ENCODE measurements around the gene MTHFD1L. TPM values are rescaled to one million over a fixed set of nuclear protein-coding genes. Genes with fewer than 3 reads are reported as not detected.
"Not testable (repeated sequence)": the region's sequence is repeated elsewhere in the genome, so short reads cannot be mapped to it uniquely, and the experiment has no call there.

Gene MTHFD1L
- total RNA-seq, 1 donor from 2014 or later = 125 TPM

DNA sequence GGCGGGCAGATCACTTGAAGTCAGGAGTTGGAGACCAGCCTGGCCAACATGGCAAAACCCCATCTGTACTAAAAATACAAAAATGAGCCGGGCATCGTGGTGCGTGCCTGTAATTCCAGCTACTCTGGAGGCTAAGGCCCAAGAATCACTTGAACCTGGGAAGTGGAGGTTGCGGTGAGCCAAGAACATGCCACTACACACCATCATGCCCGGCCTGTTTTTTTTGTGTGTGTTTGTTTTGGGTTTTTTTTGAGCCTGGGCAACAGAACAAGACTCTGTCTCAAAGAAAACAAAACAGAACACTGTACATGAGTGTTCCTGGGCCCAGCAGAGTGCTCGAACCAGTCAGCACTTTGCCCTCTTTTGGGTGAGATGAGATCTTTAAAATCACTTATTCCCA lies 159.1 kb downstream of the MTHFD1L start:
- Mint-ChIP-seq H3K4me3 (no peak overlapping the region), H3K36me3 (ENCODE audit: low read depth) (peaks cover 28% of the 10 kb centered on the region), H3K4me1 (ENCODE audit: low read depth) (peaks cover 15% of the 10 kb centered on the region), H3K9me3 (no peaks in the 10 kb centered on the region), H3K27ac (no peak overlapping the region), H3K27me3 (ENCODE audit: insufficient read depth) (no peaks in the 10 kb centered on the region)
- intact Hi-C loops (cut with micrococcal nuclease) = no loop called here
- no peak for DNase-seq (ENCODE audit: low spot score)

DNA sequence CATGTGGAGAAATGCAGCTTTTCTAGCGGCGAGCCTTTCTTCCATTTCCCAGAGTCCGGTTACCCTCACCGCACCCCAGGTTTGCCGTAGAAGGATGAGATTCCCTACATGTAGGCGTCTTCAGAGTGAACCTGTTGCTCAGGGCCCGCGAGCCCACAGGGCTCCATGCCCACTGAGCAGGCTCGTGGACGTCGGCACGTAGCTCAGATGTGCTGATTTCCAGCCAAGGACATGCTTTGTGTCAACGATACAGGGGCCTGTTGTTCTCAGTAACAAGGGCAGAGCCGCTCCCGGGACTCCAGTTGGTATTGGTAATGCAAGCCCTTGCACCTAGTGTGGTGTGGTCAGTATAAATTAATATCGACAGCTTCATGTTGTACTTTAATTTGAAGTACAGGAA lies 159.6 kb downstream of the MTHFD1L start:
- intact Hi-C loops (cut with micrococcal nuclease) = no loop called here

DNA sequence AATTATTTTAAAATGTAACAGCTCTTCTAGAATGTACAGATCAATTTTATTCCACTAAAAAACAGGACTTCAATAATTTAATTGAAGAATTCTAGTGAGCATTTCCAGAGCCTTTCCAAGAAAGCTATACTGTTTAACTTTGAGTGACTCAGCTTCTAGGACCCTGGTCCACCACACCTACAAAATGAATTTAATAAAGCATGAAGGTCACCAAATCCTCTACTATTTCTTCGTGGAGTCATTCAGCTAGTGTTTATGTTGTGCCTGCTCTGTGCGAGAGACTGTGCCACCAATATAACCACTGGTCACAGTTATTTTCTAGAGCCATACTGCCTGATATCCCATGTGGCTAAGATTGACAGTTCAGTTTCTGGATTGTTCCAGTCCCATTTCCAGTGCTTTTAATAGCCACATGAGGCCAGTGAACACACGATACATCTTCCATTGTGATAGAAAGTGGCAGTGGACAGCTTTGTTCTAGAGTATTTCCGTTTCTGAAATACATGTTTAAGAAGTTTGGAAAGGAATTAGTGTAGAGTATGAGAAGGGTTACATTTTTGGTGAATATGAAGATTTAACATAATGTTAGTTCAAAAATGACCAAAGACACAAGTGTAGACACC lies 160.7 kb downstream of the MTHFD1L start:
- H3K27me3 Mint-ChIP-seq (ENCODE audit: insufficient read depth) = no peaks in the 10 kb centered on the region

More for the DNA sequence above, 159.6 kb downstream of the MTHFD1L start:
- no peaks in the 10 kb centered on the region for H3K27me3 Mint-ChIP-seq (ENCODE audit: insufficient read depth)
- peaks cover 15% of the 10 kb centered on the region for H3K4me1 Mint-ChIP-seq (ENCODE audit: low read depth)
- peaks cover 31% of the 10 kb centered on the region for H3K36me3 Mint-ChIP-seq (ENCODE audit: low read depth)
- no peak overlapping the region for H3K27ac Mint-ChIP-seq
- no peak for DNase-seq (ENCODE audit: low spot score)
- H3K4me3 Mint-ChIP-seq = no peak overlapping the region
- H3K9me3 Mint-ChIP-seq = no peaks in the 10 kb centered on the region

DNA sequence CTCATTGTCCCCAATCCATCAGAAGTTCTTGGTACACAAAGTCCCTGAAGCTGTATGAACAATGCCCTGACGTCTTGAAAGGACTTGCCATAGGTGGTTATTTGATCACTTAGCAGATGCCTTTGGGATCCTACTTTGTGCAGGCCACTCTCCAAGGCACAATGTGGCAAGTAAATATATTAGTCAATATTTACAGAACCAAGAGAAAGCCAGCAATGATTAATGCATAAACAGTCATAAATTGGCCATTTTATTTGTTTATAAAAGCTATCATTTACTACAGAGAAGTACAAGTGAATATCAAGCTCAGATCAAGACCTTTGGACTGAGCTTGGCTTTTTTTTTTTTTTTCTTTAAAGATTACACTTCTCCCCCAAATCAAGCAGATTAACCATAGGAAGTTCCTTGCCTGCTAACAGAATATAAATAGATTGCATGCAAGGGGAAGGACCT lies 161.8 kb downstream of the MTHFD1L start:
- DNase-seq (ENCODE audit: low spot score) = no peak
- Mint-ChIP-seq H3K4me1 (ENCODE audit: low read depth) (peaks cover 15% of the 10 kb centered on the region), H3K27ac (no peak overlapping the region), H3K4me3 (no peak overlapping the region), H3K36me3 (ENCODE audit: low read depth) (peaks cover 35% of the 10 kb centered on the region), H3K27me3 (ENCODE audit: insufficient read depth) (no peaks in the 10 kb centered on the region), H3K9me3 (no peaks in the 10 kb centered on the region)
- intact Hi-C loops (cut with micrococcal nuclease) = no loop called here

More for the DNA sequence above, 160.7 kb downstream of the MTHFD1L start:
- no peak for DNase-seq (ENCODE audit: low spot score)
- no peak overlapping the region for H3K27ac Mint-ChIP-seq
- H3K4me3 Mint-ChIP-seq = no peak overlapping the region
- H3K4me1 Mint-ChIP-seq (ENCODE audit: low read depth) = peaks cover 15% of the 10 kb centered on the region
- H3K9me3 Mint-ChIP-seq = no peaks in the 10 kb centered on the region
- intact Hi-C loops (cut with micrococcal nuclease) = no loop called here
- peaks cover 31% of the 10 kb centered on the region for H3K36me3 Mint-ChIP-seq (ENCODE audit: low read depth)

GRCh38 chr6:151027936-151028838 lies 162.7 kb downstream of the MTHFD1L start:
- Mint-ChIP-seq H3K27ac (no peak overlapping the region), H3K27me3 (ENCODE audit: insufficient read depth) (no peaks in the 10 kb centered on the region), H3K36me3 (ENCODE audit: low read depth) (peaks cover 32% of the 10 kb centered on the region), H3K9me3 (no peaks in the 10 kb centered on the region), H3K4me3 (no peak overlapping the region), H3K4me1 (ENCODE audit: low read depth) (peaks cover 15% of the 10 kb centered on the region)
- no peak for DNase-seq (ENCODE audit: low spot score)
- intact Hi-C loops (cut with micrococcal nuclease) = no loop called here

GRCh38 chr6:151029970-151030369 lies 164.5 kb downstream of the MTHFD1L start:
- H3K36me3 Mint-ChIP-seq (ENCODE audit: low read depth) = peaks cover 39% of the 10 kb centered on the region
- intact Hi-C loops (cut with micrococcal nuclease) = no loop called here

DNA sequence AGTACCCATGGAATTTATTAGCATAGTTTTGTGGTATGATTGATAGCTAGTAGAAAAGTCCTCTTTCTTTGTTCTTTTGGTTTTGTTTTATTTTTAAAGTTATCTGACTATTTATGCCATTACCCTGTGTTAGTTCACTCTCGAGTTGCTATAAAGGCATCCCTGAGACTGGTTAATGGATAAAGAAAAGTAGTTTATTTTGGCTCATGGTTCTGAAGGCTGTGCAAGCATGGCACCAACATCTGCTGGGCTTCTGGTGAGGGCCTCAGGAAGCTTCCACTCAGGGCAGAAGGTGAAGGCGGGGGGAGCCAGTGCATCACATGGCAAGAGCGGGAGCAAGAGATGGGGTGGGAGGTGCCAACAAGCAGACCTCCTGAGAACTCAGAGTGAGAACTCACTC lies 166.5 kb downstream of the MTHFD1L start:
- Mint-ChIP-seq H3K27me3 (ENCODE audit: insufficient read depth) (no peaks in the 10 kb centered on the region), H3K4me1 (ENCODE audit: low read depth) (peaks cover 23% of the 10 kb centered on the region), H3K9me3 (no peaks in the 10 kb centered on the region), H3K36me3 (ENCODE audit: low read depth) (peaks cover 47% of the 10 kb centered on the region), H3K27ac (no peak overlapping the region), H3K4me3 (no peak overlapping the region)
- DNase-seq (ENCODE audit: low spot score) = no peak
- intact Hi-C loops (cut with micrococcal nuclease) = no loop called here

More at GRCh38 chr6:151029970-151030369, 164.5 kb downstream of the MTHFD1L start:
- DNase-seq (ENCODE audit: low spot score) = no peak
- Mint-ChIP-seq H3K4me3 (no peak overlapping the region), H3K27me3 (ENCODE audit: insufficient read depth) (no peaks in the 10 kb centered on the region), H3K4me1 (ENCODE audit: low read depth) (peaks cover 15% of the 10 kb centered on the region), H3K9me3 (no peaks in the 10 kb centered on the region), H3K27ac (no peak overlapping the region)

DNA sequence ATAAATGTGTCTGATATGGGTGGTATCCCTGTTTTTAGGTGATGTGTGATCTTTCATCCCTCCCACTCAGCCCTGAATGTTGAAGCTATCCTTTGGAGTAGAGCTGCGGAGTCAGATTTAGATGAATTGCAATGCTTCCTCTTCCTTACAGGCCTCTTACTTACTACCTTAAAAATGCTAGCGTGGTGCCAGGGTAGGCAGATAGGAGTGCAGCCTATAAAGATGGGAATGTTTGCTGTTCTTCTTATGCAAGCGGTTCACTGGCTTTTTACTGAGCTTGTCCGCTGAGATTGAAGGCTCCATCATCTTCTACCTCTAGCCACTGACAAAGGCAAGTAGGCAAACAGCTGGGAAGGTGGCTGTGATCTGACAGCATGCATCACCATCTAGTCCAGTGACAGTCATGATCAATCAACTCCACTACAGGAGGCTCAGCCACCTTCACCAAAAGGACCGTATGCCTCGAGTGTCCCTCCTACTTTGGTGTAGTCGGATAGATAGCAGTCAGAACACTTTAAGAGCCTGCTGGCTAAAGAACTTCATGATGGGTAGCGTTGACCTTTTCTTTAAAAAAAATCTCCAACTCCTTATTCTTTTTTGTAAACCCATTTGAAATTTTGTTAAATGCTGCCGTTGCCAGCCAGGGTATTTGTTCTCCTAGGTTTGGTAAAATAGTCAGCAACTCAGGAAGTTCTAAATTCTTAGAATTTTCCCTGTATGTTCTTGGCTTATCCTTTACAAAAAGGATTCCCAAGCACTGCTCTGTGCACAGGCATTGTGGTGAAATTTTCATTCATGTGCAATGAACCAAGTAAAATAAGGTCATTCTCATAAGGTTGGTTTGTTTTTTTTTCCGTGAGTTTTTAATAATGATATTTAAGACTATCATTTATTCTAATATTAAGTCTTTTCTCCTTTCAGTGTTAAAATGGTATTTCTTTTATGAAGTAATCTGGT lies 169.6 kb downstream of the MTHFD1L start:
- Mint-ChIP-seq H3K9me3 (no peaks in the 10 kb centered on the region), H3K27ac (no peak overlapping the region), H3K36me3 (ENCODE audit: low read depth) (peaks cover 48% of the 10 kb centered on the region), H3K4me1 (ENCODE audit: low read depth) (peaks cover 17% of the 10 kb centered on the region), H3K27me3 (ENCODE audit: insufficient read depth) (no peaks in the 10 kb centered on the region), H3K4me3 (no peak overlapping the region)
- intact Hi-C loops (cut with micrococcal nuclease) = no loop called here
- DNase-seq (ENCODE audit: low spot score) = no peak

DNA sequence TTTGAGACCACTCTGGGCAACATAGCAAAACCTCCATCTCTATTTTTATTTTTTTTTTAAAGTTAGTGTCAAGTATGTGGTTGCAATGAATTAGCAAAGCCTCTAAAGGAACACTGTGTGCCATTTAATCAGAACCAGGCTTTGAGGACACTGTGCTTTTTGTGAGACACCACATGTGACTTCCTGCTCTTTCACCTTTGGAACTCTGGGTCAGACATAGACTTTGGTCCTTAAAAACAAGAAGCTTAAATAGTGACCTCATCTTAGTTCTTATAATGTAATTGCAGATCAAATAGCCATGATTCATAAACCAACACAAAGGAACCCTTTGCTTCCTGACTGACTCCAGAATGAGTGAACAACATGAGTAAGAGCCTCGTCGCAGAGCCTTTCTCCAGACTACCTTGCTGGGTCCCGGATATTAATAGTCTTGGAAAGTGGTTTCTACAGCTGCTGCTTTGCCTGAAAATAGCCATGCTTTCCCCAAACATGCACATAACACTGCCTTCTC lies 170.8 kb downstream of the MTHFD1L start:
- Mint-ChIP-seq H3K36me3 (ENCODE audit: low read depth) (peaks cover 48% of the 10 kb centered on the region), H3K4me1 (ENCODE audit: low read depth) (peaks cover 17% of the 10 kb centered on the region)
- intact Hi-C loops (cut with micrococcal nuclease); DNase-seq (ENCODE audit: low spot score); H3K4me3 Mint-ChIP-seq; H3K27me3 Mint-ChIP-seq (ENCODE audit: insufficient read depth); H3K9me3 Mint-ChIP-seq; H3K27ac Mint-ChIP-seq: not testable (repeated sequence)

GRCh38 chr6:151036869-151037680 lies 171.6 kb downstream of the MTHFD1L start:
- H3K4me3 Mint-ChIP-seq = no peak overlapping the region
- no peaks in the 10 kb centered on the region for H3K27me3 Mint-ChIP-seq (ENCODE audit: insufficient read depth)
- H3K9me3 Mint-ChIP-seq = no peaks in the 10 kb centered on the region
- DNase-seq (ENCODE audit: low spot score) = no peak
- peaks cover 46% of the 10 kb centered on the region for H3K36me3 Mint-ChIP-seq (ENCODE audit: low read depth)
- H3K4me1 Mint-ChIP-seq (ENCODE audit: low read depth) = peaks cover 17% of the 10 kb centered on the region
- H3K27ac Mint-ChIP-seq = peak overlapping the region; percentile 62
- intact Hi-C loops (cut with micrococcal nuclease) = no loop called here

DNA sequence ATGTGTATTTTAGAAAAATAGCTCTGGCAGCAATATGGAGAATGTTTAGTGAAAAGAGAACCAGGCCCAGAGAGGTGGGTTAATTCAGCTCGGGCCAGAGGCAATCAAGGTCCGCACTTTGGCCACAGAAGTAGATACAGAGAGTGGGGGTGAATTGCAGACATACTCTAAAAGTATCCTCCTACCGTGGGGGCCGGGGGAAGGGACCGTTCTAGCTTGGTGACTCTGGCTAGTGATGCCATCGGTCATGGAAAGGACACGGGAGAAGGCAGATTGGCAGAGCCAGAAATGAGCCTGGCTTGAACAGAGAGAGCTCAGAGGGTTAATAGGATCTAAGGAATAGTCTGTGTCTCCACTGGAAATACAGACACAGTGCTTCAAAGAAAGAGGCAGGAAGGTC lies 173.1 kb downstream of the MTHFD1L start:
- intact Hi-C loops (cut with micrococcal nuclease) = no loop called here
- peaks cover 17% of the 10 kb centered on the region for H3K4me1 Mint-ChIP-seq (ENCODE audit: low read depth)
- no peak overlapping the region for H3K4me3 Mint-ChIP-seq
- H3K27me3 Mint-ChIP-seq (ENCODE audit: insufficient read depth) = no peaks in the 10 kb centered on the region
- no peaks in the 10 kb centered on the region for H3K9me3 Mint-ChIP-seq
- no peak overlapping the region for H3K27ac Mint-ChIP-seq
- H3K36me3 Mint-ChIP-seq (ENCODE audit: low read depth) = peaks cover 42% of the 10 kb centered on the region
- DNase-seq (ENCODE audit: low spot score) = no peak
